MM.1S (cell line): ENCODE measurements around the gene ARHGAP28.

ENCODE experiments used
- DNase-seq: peaks from one replicate; pipeline ENCODE4 v3.0.0-alpha.2; 2015
- H2AFZ ChIP-seq: fragments of 300-600 bp; sonication (generic); 2 replicates; pipeline ENCODE4 v1.6.0; 2016; ENCODE audit warnings: antibody characterized with exemption, low read length
- H3F3A ChIP-seq: fragments of 300-600 bp; sonication (generic); 2 replicates; pipeline ENCODE4 v1.6.1; 2016; ENCODE audit warnings: mild to moderate bottlenecking, antibody characterized with exemption, low read length, moderate library complexity, mixed read lengths; ENCODE audit not compliant: insufficient read depth
- H3K27ac ChIP-seq: fragments of 300-600 bp; sonication (generic); 2 replicates; pipeline ENCODE4 v1.5.1; 2016; ENCODE audit warnings: mild to moderate bottlenecking, low read length
- H3K27me3 ChIP-seq: fragments of 300-600 bp; sonication (generic); replicated peaks from 2 replicates; pipeline ENCODE4 v1.6.0; 2016; ENCODE audit warnings: low read length; ENCODE audit not compliant: insufficient read depth
- H3K36me3 ChIP-seq: fragments of 300-600 bp; sonication (generic); replicated peaks from 2 replicates; pipeline ENCODE4 v1.6.1; 2016; ENCODE audit warnings: mild to moderate bottlenecking, low read length, mixed read lengths; ENCODE audit not compliant: insufficient read depth
- H3K4me1 ChIP-seq: fragments of 300-600 bp; sonication (generic); 2 replicates; pipeline ENCODE4 v1.6.1; 2016; ENCODE audit warnings: low read length, mixed read lengths
- H3K4me2 ChIP-seq: fragments of 300-600 bp; sonication (generic); 2 replicates; pipeline ENCODE4 v1.6.0; 2016; ENCODE audit warnings: low read depth, low read length
- H3K4me3 ChIP-seq: fragments of 300-600 bp; sonication (generic); 2 replicates; pipeline ENCODE4 v1.5.1; 2016; ENCODE audit warnings: low read length, mixed read lengths
- H3K79me2 ChIP-seq: fragments of 300-600 bp; sonication (generic); 2 replicates; pipeline ENCODE4 v1.6.1; 2016; ENCODE audit warnings: mixed run types, low read length, mixed read lengths
- H3K9ac ChIP-seq: fragments of 300-600 bp; sonication (generic); 2 replicates; pipeline ENCODE4 v1.6.1; 2016; ENCODE audit warnings: low read length, mixed read lengths
- H3K9me2 ChIP-seq: fragments of 300-600 bp; sonication (generic); replicated peaks from 2 replicates; pipeline ENCODE4 v1.6.1; 2016; ENCODE audit warnings: mild to moderate bottlenecking, low read length, mixed read lengths; ENCODE audit not compliant: insufficient read depth
- H3K9me3 ChIP-seq: fragments of 300-600 bp; sonication (generic); replicated peaks from 2 replicates; pipeline ENCODE4 v1.6.1; 2016; ENCODE audit warnings: mild to moderate bottlenecking, low read length, mixed read lengths; ENCODE audit not compliant: insufficient read depth
- H4K20me1 ChIP-seq: fragments of 300-600 bp; sonication (generic); 2 replicates; pipeline ENCODE4 v1.6.1; 2016; ENCODE audit warnings: mild to moderate bottlenecking, low read length, moderate library complexity, mixed read lengths; ENCODE audit not compliant: insufficient read depth
- EZH2 ChIP-seq: fragments of 300-600 bp; sonication (generic); optimal IDR thresholded peaks from 2 replicates; pipeline ENCODE3; 2017; ENCODE audit warnings: low read depth, mild to moderate bottlenecking, antibody characterized with exemption, low read length, mixed read lengths
- EZH2phosphoT487 ChIP-seq: fragments of 300-600 bp; sonication (generic); IDR thresholded peaks from 2 replicates; pipeline ENCODE4 v1.6.1; 2018; ENCODE audit warnings: antibody characterized with exemption, low read length
- TF ChIP-seq, protein P1 (sequence below): fragments of 300-600 bp; sonication (generic); IDR thresholded peaks from 2 replicates; pipeline ENCODE4 v1.5.1; 2016; ENCODE audit warnings: antibody characterized with exemption, low read length, mixed read lengths

ARHGAP28 gene

DNA sequence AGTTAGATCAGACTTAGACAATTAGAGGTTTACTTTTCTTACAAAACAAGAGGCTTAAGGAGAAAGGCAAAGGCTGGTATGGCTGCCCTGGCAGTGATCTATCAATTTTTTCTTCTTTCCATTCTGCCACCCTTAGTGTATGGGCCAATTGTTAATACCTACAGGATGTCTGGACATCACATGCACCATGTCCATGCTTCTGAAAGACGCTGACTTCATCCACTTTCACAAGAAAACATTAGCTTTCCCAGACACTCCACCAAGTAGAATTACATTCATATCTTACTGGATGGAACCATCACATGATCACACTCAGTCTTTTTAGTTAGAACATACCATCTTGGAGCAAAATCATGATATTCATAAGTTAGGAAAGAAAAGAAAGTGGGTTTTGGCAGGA lies 120.9 kb downstream of the ARHGAP28 start:
- Histone ChIP-seq H3K36me3 (no peaks in the 10 kb centered on the region), H3K4me2 (no peak overlapping the region), H2AFZ (no peak overlapping the region), H4K20me1 (no peaks in the 10 kb centered on the region), H3K79me2 (no peaks in the 10 kb centered on the region), H3F3A (no peaks in the 10 kb centered on the region), H3K9ac (no peak overlapping the region), H3K27me3 (no peaks in the 10 kb centered on the region), H3K4me3 (no peak overlapping the region), H3K9me3 (no peaks in the 10 kb centered on the region), H3K9me2 (no peaks in the 10 kb centered on the region), H3K27ac (no peak overlapping the region), H3K4me1 (no peaks in the 10 kb centered on the region)
- TF ChIP-seq EZH2phosphoT487 (no peak), EZH2 (no peak)
- TF ChIP-seq, protein P1, sequence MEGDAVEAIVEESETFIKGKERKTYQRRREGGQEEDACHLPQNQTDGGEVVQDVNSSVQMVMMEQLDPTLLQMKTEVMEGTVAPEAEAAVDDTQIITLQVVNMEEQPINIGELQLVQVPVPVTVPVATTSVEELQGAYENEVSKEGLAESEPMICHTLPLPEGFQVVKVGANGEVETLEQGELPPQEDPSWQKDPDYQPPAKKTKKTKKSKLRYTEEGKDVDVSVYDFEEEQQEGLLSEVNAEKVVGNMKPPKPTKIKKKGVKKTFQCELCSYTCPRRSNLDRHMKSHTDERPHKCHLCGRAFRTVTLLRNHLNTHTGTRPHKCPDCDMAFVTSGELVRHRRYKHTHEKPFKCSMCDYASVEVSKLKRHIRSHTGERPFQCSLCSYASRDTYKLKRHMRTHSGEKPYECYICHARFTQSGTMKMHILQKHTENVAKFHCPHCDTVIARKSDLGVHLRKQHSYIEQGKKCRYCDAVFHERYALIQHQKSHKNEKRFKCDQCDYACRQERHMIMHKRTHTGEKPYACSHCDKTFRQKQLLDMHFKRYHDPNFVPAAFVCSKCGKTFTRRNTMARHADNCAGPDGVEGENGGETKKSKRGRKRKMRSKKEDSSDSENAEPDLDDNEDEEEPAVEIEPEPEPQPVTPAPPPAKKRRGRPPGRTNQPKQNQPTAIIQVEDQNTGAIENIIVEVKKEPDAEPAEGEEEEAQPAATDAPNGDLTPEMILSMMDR, result no peak
- no peak for DNase-seq

DNA sequence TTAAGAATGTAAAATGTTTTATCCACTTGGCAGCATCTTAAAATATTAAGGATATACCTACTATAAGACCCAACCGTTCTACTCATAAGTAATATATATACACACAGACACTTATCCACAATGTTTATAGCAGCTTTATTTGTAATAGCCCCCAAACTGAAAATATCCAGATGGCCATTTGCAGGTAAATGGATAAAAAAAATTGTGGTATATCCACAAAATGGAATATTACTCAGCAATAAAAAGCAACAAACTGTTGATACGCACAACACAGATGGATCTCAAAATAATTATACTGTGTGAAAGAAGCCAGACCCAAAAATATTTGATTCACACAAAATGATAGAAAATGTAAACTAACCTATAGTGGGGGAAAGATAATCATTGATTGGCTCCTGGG lies 122.0 kb downstream of the ARHGAP28 start:
- no peaks in the 10 kb centered on the region for H3K79me2 ChIP-seq
- no peak overlapping the region for H3K27ac ChIP-seq
- H3K9me3 ChIP-seq, result no peaks in the 10 kb centered on the region
- H3K4me3 ChIP-seq, result no peak overlapping the region
- no peak for DNase-seq
- H3K4me2 ChIP-seq, result no peak overlapping the region
- TF ChIP-seq, protein P1, result no peak
- TF ChIP-seq EZH2phosphoT487 (no peak), EZH2 (no peak)
- no peaks in the 10 kb centered on the region for H3K36me3 ChIP-seq
- H3K9ac ChIP-seq, result no peak overlapping the region
- no peaks in the 10 kb centered on the region for H3K27me3 ChIP-seq
- H3F3A ChIP-seq, result no peaks in the 10 kb centered on the region
- H2AFZ ChIP-seq, result no peak overlapping the region
- no peaks in the 10 kb centered on the region for H3K4me1 ChIP-seq
- H3K9me2 ChIP-seq, result no peaks in the 10 kb centered on the region
- H4K20me1 ChIP-seq, result no peaks in the 10 kb centered on the region

DNA sequence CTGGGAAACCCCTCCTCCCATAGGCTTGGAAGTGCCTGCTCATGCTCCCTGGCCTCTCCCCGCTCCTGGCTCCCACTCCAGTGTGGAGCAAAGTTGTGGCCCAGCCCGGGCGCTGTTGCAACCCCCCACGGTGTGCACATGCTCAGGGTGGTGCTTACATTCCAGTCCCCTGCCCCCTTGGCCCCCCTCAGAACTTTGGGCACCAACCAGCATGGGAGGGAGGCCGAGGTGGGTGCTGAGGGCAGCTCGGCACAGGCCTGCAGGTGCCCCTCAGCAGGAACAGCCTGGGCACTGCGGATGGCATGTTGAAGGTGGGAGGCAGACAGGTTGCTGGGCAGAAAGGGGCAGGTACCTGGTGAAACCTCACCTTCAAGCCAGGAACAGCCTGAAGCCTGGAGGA lies 125.3 kb downstream of the ARHGAP28 start:
- Histone ChIP-seq H3K9me2 (no peaks in the 10 kb centered on the region), H3K9ac (no peak overlapping the region), H3K27me3 (no peaks in the 10 kb centered on the region), H3K9me3 (no peaks in the 10 kb centered on the region), H3F3A (no peaks in the 10 kb centered on the region), H3K4me1 (no peaks in the 10 kb centered on the region), H3K27ac (no peak overlapping the region), H3K36me3 (no peaks in the 10 kb centered on the region), H4K20me1 (no peaks in the 10 kb centered on the region), H3K79me2 (no peaks in the 10 kb centered on the region), H3K4me3 (no peak overlapping the region), H3K4me2 (no peak overlapping the region), H2AFZ (no peak overlapping the region)
- TF ChIP-seq, protein P1, result no peak
- no peak for TF ChIP-seq EZH2
- no peak for TF ChIP-seq EZH2phosphoT487
- DNase-seq, result no peak
